ENCODE measurements around the gene TOMM40L.

- TF ChIP-seq CTCF (IDR thresholded peaks at IDR 0.05) (no peak), POLR2A (IDR thresholded peaks at IDR 0.05) (no peak)
Observed at GRCh38 chr1:161226320-161226711, 456 bp downstream of the TOMM40L start.
